Measurements from ENCODE around the gene PAIP2.
A peak's percentile ranks its signal among the peaks of the same experiment; 100 is the strongest.
"Not testable (repeated sequence)": the region's sequence is repeated elsewhere in the genome, so short reads cannot be mapped to it uniquely, and the experiment has no call there.

The PAIP2 gene

GRCh38 chr5:139381837-139382761 lies 40.4 kb downstream of the PAIP2 start:
- ATAC-seq (no peak), DNase-seq (no peak)
- H3K4me1 Mint-ChIP-seq, result peaks cover 43% of the 10 kb centered on the region
- H3K27me3 Mint-ChIP-seq, result no peaks in the 10 kb centered on the region
- no peak overlapping the region for H3K27ac Mint-ChIP-seq
- H3K4me3 Mint-ChIP-seq, result no peak overlapping the region
- H3K9me3 Mint-ChIP-seq, result no peaks in the 10 kb centered on the region

- no peaks in the 10 kb centered on the region for H3K9me3 Mint-ChIP-seq
- H3K4me1 Mint-ChIP-seq, result peaks cover 46% of the 10 kb centered on the region
- ATAC-seq (no peak), DNase-seq (no peak)
- no peak overlapping the region for H3K27ac Mint-ChIP-seq
- H3K4me3 Mint-ChIP-seq, result no peak overlapping the region
- no peaks in the 10 kb centered on the region for H3K27me3 Mint-ChIP-seq
Observed at GRCh38 chr5:139382807-139383206, 41.2 kb downstream of the PAIP2 start.

- Mint-ChIP-seq H3K27ac (peak within 1 kb of the TSS in 1 of 2 donors; percentile 56), H3K4me3 (no peak within 1 kb of the TSS), H3K27me3 (no peaks in the 10 kb centered on the region), H3K4me1 (peaks cover 53% of the 10 kb centered on the region), H3K9me3 (no peaks in the 10 kb centered on the region)
- ATAC-seq (no peak), DNase-seq (no peak)
Observed at GRCh38 chr5:139383275-139383992, 41.8 kb downstream of the PAIP2 start, which contains the start of gene SLC23A1. SLC23A1 (minus strand) TSS chr5:139383297; CDS start chr5:139383253, 44 bp downstream.

GRCh38 chr5:139383993-139384590 lies 42.4 kb downstream of the PAIP2 start:
- DNase-seq, result no peak
- ATAC-seq, result no peak
- H3K27ac Mint-ChIP-seq, result peak overlapping the region; percentile 56 to 94
- no peaks in the 10 kb centered on the region for H3K9me3 Mint-ChIP-seq
- peak overlapping the region; percentile 1 to 77 for H3K4me3 Mint-ChIP-seq
- H3K4me1 Mint-ChIP-seq, result peaks cover 55% of the 10 kb centered on the region
- no peaks in the 10 kb centered on the region for H3K27me3 Mint-ChIP-seq

GRCh38 chr5:139384591-139385051 lies 43.0 kb downstream of the PAIP2 start:
- ATAC-seq, result no peak
- peak overlapping the region; percentile 93 to 94 for H3K27ac Mint-ChIP-seq
- peak overlapping the region; percentile 72 to 77 for H3K4me3 Mint-ChIP-seq
- no peaks in the 10 kb centered on the region for H3K9me3 Mint-ChIP-seq
- H3K4me1 Mint-ChIP-seq, result peaks cover 55% of the 10 kb centered on the region
- no peak for DNase-seq
- H3K27me3 Mint-ChIP-seq, result no peaks in the 10 kb centered on the region

GRCh38 chr5:139385061-139386049 lies 43.7 kb downstream of the PAIP2 start:
- Mint-ChIP-seq H3K9me3 (no peaks in the 10 kb centered on the region), H3K27me3 (no peaks in the 10 kb centered on the region), H3K4me1 (peaks cover 63% of the 10 kb centered on the region), H3K4me3 (peak overlapping the region; percentile 72 to 77), H3K27ac (peak overlapping the region; percentile 93 to 94)
- ATAC-seq, result no peak
- no peak for DNase-seq

GRCh38 chr5:139386050-139386438 lies 44.4 kb downstream of the PAIP2 start:
- ATAC-seq, result no peak
- H3K27ac Mint-ChIP-seq, result no peak overlapping the region

GRCh38 chr5:139386956-139387355 lies 45.3 kb downstream of the PAIP2 start:
- not testable (repeated sequence) for H3K27ac Mint-ChIP-seq, H3K27me3 Mint-ChIP-seq, H3K4me3 Mint-ChIP-seq, ATAC-seq, H3K9me3 Mint-ChIP-seq, DNase-seq
- peaks cover 79% of the 10 kb centered on the region for H3K4me1 Mint-ChIP-seq

More at GRCh38 chr5:139386050-139386438, 44.4 kb downstream of the PAIP2 start:
- Mint-ChIP-seq H3K9me3 (no peaks in the 10 kb centered on the region), H3K27me3 (no peaks in the 10 kb centered on the region), H3K4me1 (peaks cover 70% of the 10 kb centered on the region), H3K4me3 (no peak overlapping the region)
- DNase-seq, result no peak

GRCh38 chr5:139387611-139388197 lies 46.0 kb downstream of the PAIP2 start:
- H3K27ac Mint-ChIP-seq, result peak overlapping the region in 1 of 2 donors; percentile 87
- no peaks in the 10 kb centered on the region for H3K27me3 Mint-ChIP-seq
- ATAC-seq, result no peak
- peak overlapping the region in 1 of 2 donors; percentile 70 for H3K4me3 Mint-ChIP-seq
- no peaks in the 10 kb centered on the region for H3K9me3 Mint-ChIP-seq
- DNase-seq, result no peak
- peaks cover 80% of the 10 kb centered on the region for H3K4me1 Mint-ChIP-seq

GRCh38 chr5:139388198-139388821 lies 46.7 kb downstream of the PAIP2 start:
- peak overlapping the region in 1 of 2 donors; percentile 70 for H3K4me3 Mint-ChIP-seq
- H3K27ac Mint-ChIP-seq, result peak overlapping the region in 1 of 2 donors; percentile 87
- ATAC-seq (no peak), DNase-seq (no peak)
- H3K4me1 Mint-ChIP-seq, result peaks cover 86% of the 10 kb centered on the region
- no peaks in the 10 kb centered on the region for H3K9me3 Mint-ChIP-seq
- H3K27me3 Mint-ChIP-seq, result no peaks in the 10 kb centered on the region

- peak within 1 kb of the TSS; percentile 94 to 100 for H3K4me3 Mint-ChIP-seq
Observed at GRCh38 chr5:139389701-139390638, 48.3 kb downstream of the PAIP2 start, which contains the start of gene MZB1. MZB1 (minus strand) TSS chr5:139389913; CDS start chr5:139389856, 57 bp downstream.

GRCh38 chr5:139390639-139391569 lies 49.2 kb downstream of the PAIP2 start:
- ATAC-seq, result no peak
- Mint-ChIP-seq H3K4me3 (peak overlapping the region; percentile 94 to 100), H3K4me1 (peaks cover 79% of the 10 kb centered on the region), H3K27me3 (no peaks in the 10 kb centered on the region), H3K9me3 (no peaks in the 10 kb centered on the region), H3K27ac (peak overlapping the region; percentile 94 to 98)
- no peak for DNase-seq

More at GRCh38 chr5:139389701-139390638, 48.3 kb downstream of the PAIP2 start, which contains the start of gene MZB1:
- no peaks in the 10 kb centered on the region for H3K27me3 Mint-ChIP-seq
- peak within 1 kb of the TSS; percentile 94 to 98 for H3K27ac Mint-ChIP-seq
- peak; percentile 77 to 89 for DNase-seq
- no peaks in the 10 kb centered on the region for H3K9me3 Mint-ChIP-seq
- H3K4me1 Mint-ChIP-seq, result peaks cover 79% of the 10 kb centered on the region
- ATAC-seq, result peak; percentile 76

Data from stimulated activated naive CD8-positive, alpha-beta T cell treated with anti-CD3 and anti-CD28 coated beads, Interleukin-15, amount 100 ng/mL, for 72 hours (primary cell).